Osteoblast (primary cell): Measurements from ENCODE around the gene DVL1. TPM values are rescaled to one million over a fixed set of nuclear protein-coding genes. Genes with fewer than 3 reads are reported as not detected.

ENCODE experiments used
- DNase-seq: peaks from one replicate; pipeline ENCODE4 v3.0.0; 2011; ENCODE audit warnings: low spot score, mixed read lengths; ENCODE audit not compliant: insufficient read length; ENCODE audit errors: missing footprints
- H2AFZ ChIP-seq: 2 replicates; pipeline ENCODE4 v1.6.0; 2011; ENCODE audit warnings: mild to moderate bottlenecking, low read length
- H3K27ac ChIP-seq: 2 replicates; pipeline ENCODE4 v1.5.1; 2011; ENCODE audit warnings: mild to moderate bottlenecking, low read depth, low read length, moderate library complexity
- H3K27me3 ChIP-seq: 2 replicates; pipeline ENCODE4 v1.6.0; 2012; ENCODE audit warnings: mild to moderate bottlenecking, control low read depth, inconsistent platforms, low read length, moderate library complexity; ENCODE audit not compliant: insufficient read depth
- H3K36me3 ChIP-seq: 2 replicates; pipeline ENCODE4 v1.5.1; 2011; ENCODE audit warnings: mild to moderate bottlenecking, low read length, control low read depth, moderate library complexity; ENCODE audit not compliant: insufficient read depth
- H3K4me1 ChIP-seq: 2 replicates; pipeline ENCODE4 v1.5.1; 2011; ENCODE audit warnings: mild to moderate bottlenecking, low read length, control low read depth, moderate library complexity; ENCODE audit not compliant: insufficient read depth
- H3K4me2 ChIP-seq: 2 replicates; pipeline ENCODE4 v1.6.0; 2011; ENCODE audit warnings: mild to moderate bottlenecking, low read length; ENCODE audit not compliant: insufficient read depth
- H3K4me3 ChIP-seq: fragments of 200-600 bp; sonication (generic); 3 replicates; pipeline ENCODE4 v1.5.1; 2012; ENCODE audit warnings: mild to moderate bottlenecking, low read length, inconsistent platforms; ENCODE audit not compliant: insufficient read depth
- H3K79me2 ChIP-seq: 2 replicates; pipeline ENCODE4 v1.6.0; 2012; ENCODE audit warnings: mild to moderate bottlenecking, low read length, control low read depth, inconsistent platforms; ENCODE audit not compliant: insufficient read depth
- H3K9me3 ChIP-seq: 2 replicates; pipeline ENCODE4 v1.5.1; 2011; ENCODE audit warnings: low read depth, low read length, control low read depth
- H4K20me1 ChIP-seq: 2 replicates; pipeline ENCODE4 v1.6.0; 2012; ENCODE audit warnings: mild to moderate bottlenecking, low read length, control low read depth; ENCODE audit not compliant: insufficient read depth
- CTCF ChIP-seq: IDR thresholded peaks from 2 replicates; pipeline ENCODE4 v1.5.1; 2011; ENCODE audit warnings: mild to moderate bottlenecking, low read depth, low read length, moderate library complexity; ENCODE audit errors: extremely low read depth
- total RNA-seq: library from RNA; depleted of rRNA; stranded (reverse); fragments of >200 nt; gene quantifications from 2 replicates; pipeline ENCODE4 v1.2.3, GENCODE V29; 2012

Gene DVL1
- total RNA-seq, 1 donor = 73.5 TPM

GRCh38 chr1:1331068-1331965 lies 17.9 kb downstream of the DVL1 start, which contains the start of gene TAS1R3:
Gene TAS1R3 (plus strand): TSS chr1:1331280. CDS start chr1:1331346, 66 bp downstream.
- TF ChIP-seq CTCF = no peak
- Histone ChIP-seq H3K4me2 (no peak within 1 kb of the TSS), H3K4me3 (no peak within 1 kb of the TSS), H3K79me2 (peaks cover 12% of the 10 kb centered on the region), H3K4me1 (no peaks in the 10 kb centered on the region), H3K27ac (no peak within 1 kb of the TSS), H4K20me1 (peaks cover 21% of the 10 kb centered on the region), H2AFZ (no peak within 1 kb of the TSS), H3K9me3 (no peaks in the 10 kb centered on the region), H3K36me3 (peaks cover 5% of the 10 kb centered on the region), H3K27me3 (no peaks in the 10 kb centered on the region)
- DNase-seq = no peak

- H3K36me3 ChIP-seq = peaks cover 5% of the 10 kb centered on the region
- no peak overlapping the region for H3K27ac ChIP-seq
Observed at GRCh38 chr1:1330366-1331067, 18.7 kb downstream of the DVL1 start.

GRCh38 chr1:1329304-1330210 lies 19.7 kb downstream of the DVL1 start:
- Histone ChIP-seq H4K20me1 (peaks cover 27% of the 10 kb centered on the region), H3K27me3 (no peaks in the 10 kb centered on the region), H3K4me1 (peaks cover 12% of the 10 kb centered on the region), H3K36me3 (peaks cover 5% of the 10 kb centered on the region), H3K79me2 (peaks cover 28% of the 10 kb centered on the region), H2AFZ (no peak overlapping the region), H3K4me2 (no peak overlapping the region), H3K4me3 (no peak overlapping the region), H3K27ac (no peak overlapping the region), H3K9me3 (no peaks in the 10 kb centered on the region)
- DNase-seq = no peak
- TF ChIP-seq CTCF = no peak

More at GRCh38 chr1:1330366-1331067, 18.7 kb downstream of the DVL1 start:
- TF ChIP-seq CTCF = no peak
- no peak overlapping the region for H3K4me3 ChIP-seq
- H3K4me2 ChIP-seq = no peak overlapping the region
- H3K27me3 ChIP-seq = no peaks in the 10 kb centered on the region
- no peak for DNase-seq
- peaks cover 20% of the 10 kb centered on the region for H3K79me2 ChIP-seq
- no peaks in the 10 kb centered on the region for H3K9me3 ChIP-seq
- H3K4me1 ChIP-seq = peaks cover 6% of the 10 kb centered on the region
- H4K20me1 ChIP-seq = peaks cover 29% of the 10 kb centered on the region
- no peak overlapping the region for H2AFZ ChIP-seq
